ENCODE data around the gene CDH24.

The CDH24 gene

GRCh38 chr14:23043145-23043544 is 14.2 kb downstream of the CDH24 start:
- DNase-seq = no peak

GRCh38 chr14:23042162-23042965 is 15.0 kb downstream of the CDH24 start, which contains the start of gene PSMB11:
PSMB11 (plus strand) TSS chr14:23042212; CDS start chr14:23042226, 14 bp downstream.
- no peak for DNase-seq

- DNase-seq = no peak
These were observed 15.6 kb downstream of the CDH24 start for GRCh38 chr14:23041729-23042128.

- no peak for DNase-seq
These were observed 17.2 kb downstream of the CDH24 start for GRCh38 chr14:23040100-23040499.

- no peak for DNase-seq
These were observed 21.8 kb downstream of the CDH24 start for GRCh38 chr14:23035303-23036144.

GRCh38 chr14:23034498-23035302 is 22.6 kb downstream of the CDH24 start, which contains the start of gene PSMB5:
PSMB5 (minus strand) TSS chr14:23034900; CDS start chr14:23034881, 19 bp downstream.
- peak; percentile 94 for DNase-seq

- no peak for DNase-seq
These were observed 23.4 kb downstream of the CDH24 start for GRCh38 chr14:23033801-23034497.

GRCh38 chr14:23033251-23033727 is 24.0 kb downstream of the CDH24 start:
- no peak for DNase-seq

- no peak for DNase-seq
These were observed 26.4 kb downstream of the CDH24 start for GRCh38 chr14:23030936-23031335.

- peak; percentile 41 for DNase-seq
These were observed 28.5 kb downstream of the CDH24 start for GRCh38 chr14:23028799-23029198.

GRCh38 chr14:23025151-23025814 is 32.0 kb downstream of the CDH24 start:
- no peak for DNase-seq

GRCh38 chr14:23024612-23025075 is 32.7 kb downstream of the CDH24 start:
- no peak for DNase-seq

- DNase-seq = no peak
These were observed 33.5 kb downstream of the CDH24 start for GRCh38 chr14:23023795-23024152.

GRCh38 chr14:23023022-23023794 is 34.1 kb downstream of the CDH24 start:
- DNase-seq = no peak

- no peak for DNase-seq
These were observed 35.4 kb downstream of the CDH24 start for GRCh38 chr14:23021889-23022442.

- no peak for DNase-seq
These were observed 35.9 kb downstream of the CDH24 start for GRCh38 chr14:23021434-23021833.

GRCh38 chr14:23020143-23021128 is 36.9 kb downstream of the CDH24 start:
- DNase-seq = no peak

- DNase-seq = no peak
These were observed 39.2 kb downstream of the CDH24 start for GRCh38 chr14:23018107-23018506.

- no peak for DNase-seq
These were observed 40.2 kb downstream of the CDH24 start for GRCh38 chr14:23017091-23017490.
